Raji (cell line): ENCODE data around the gene GMPR2.

ENCODE experiments used
- POLR2A ChIP-seq: IDR thresholded peaks from 2 replicates; pipeline ENCODE4 v1.6.1; 2011; ENCODE audit warnings: low read depth, low read length, control low read depth; ENCODE audit not compliant: insufficient read depth

Gene GMPR2

GRCh38 chr14:24238123-24238522, 5.4 kb downstream of the GMPR2 start:
- TF ChIP-seq POLR2A = no peak

GRCh38 chr14:24238527-24239037, 5.9 kb downstream of the GMPR2 start:
- no peak for TF ChIP-seq POLR2A

GRCh38 chr14:24240110-24240918, 7.6 kb downstream of the GMPR2 start:
- no peak for TF ChIP-seq POLR2A

GRCh38 chr14:24241829-24242443, 9.2 kb downstream of the GMPR2 start:
- TF ChIP-seq POLR2A = no peak

GRCh38 chr14:24243336-24243836, 10.7 kb downstream of the GMPR2 start:
- TF ChIP-seq POLR2A = no peak

GRCh38 chr14:24246765-24247212, 14.1 kb downstream of the GMPR2 start:
- TF ChIP-seq POLR2A = no peak

- TF ChIP-seq POLR2A = no peak
These were observed 14.7 kb downstream of the GMPR2 start for GRCh38 chr14:24247422-24247821.

GRCh38 chr14:24249230-24250021, 16.7 kb downstream of the GMPR2 start:
- TF ChIP-seq POLR2A = no peak

GRCh38 chr14:24250354-24250753, 17.6 kb downstream of the GMPR2 start:
- TF ChIP-seq POLR2A = no peak

GRCh38 chr14:24251880-24252288, 19.2 kb downstream of the GMPR2 start:
- no peak for TF ChIP-seq POLR2A

GRCh38 chr14:24252289-24253124, 19.8 kb downstream of the GMPR2 start:
- no peak for TF ChIP-seq POLR2A

GRCh38 chr14:24253936-24254335, 21.2 kb downstream of the GMPR2 start:
- TF ChIP-seq POLR2A = no peak

GRCh38 chr14:24254630-24255392, 22.1 kb downstream of the GMPR2 start:
- TF ChIP-seq POLR2A = no peak

- TF ChIP-seq POLR2A = no peak
These were observed 22.7 kb downstream of the GMPR2 start for GRCh38 chr14:24255438-24255837.
